ENCODE measurements around the gene MALAT1. TPM values are rescaled to one million over a fixed set of nuclear protein-coding genes. Genes with fewer than 3 reads are reported as not detected.
A peak's percentile ranks its signal among the peaks of the same experiment; 100 is the strongest.

Gene MALAT1
- total and polyA plus RNA-seq, 2 of the 13 experiments (the other 11 are each of a cell fraction or from before 2014, with no cell fraction given) = 143 to 1,237 TPM

DNA sequence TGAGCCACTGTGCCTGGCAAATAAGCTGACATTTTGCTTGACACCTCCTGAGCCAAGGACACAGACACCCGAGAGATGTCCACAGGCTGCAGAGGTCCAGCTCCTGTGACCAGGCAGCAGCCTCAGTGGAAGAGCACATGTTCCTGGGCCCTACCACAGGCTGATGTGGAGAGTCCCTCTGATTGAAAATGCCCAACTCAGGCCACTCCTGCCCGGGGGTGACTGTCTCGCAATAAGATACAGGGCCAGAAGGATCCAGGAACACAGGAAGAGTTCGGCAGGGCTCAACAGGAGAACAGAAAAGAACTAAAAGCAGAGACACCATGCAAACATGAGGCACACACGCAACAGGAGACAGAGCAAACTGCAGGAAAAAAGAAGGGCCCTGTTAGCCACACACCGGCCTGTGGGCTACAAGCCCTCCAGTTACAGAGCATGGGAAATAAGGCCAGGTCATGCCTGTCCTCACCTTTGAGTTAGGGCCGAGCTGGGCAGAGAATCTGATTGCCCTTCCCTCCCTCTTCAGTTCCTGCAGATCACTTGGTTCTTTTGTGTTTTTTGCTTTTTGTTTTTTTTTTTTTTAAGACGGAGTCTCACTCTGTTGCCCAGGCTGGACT lies 28.3 kb upstream of the MALAT1 start:
- ATAC-seq (peak; percentile 50), DNase-seq (ENCODE audit: low spot score) (no peak), FAIRE-seq (no peak)
- Histone ChIP-seq H2AFZ (ENCODE audit: low read length) (no peak overlapping the region), H4K20me1 (ENCODE audit: insufficient read depth, low read length) (no peaks in the 10 kb centered on the region), H3K27ac (ENCODE audit: extremely low read length, insufficient read depth, low read length) (no peak overlapping the region), H3K9ac (ENCODE audit: insufficient read depth, low read depth, low read length) (peak overlapping the region; percentile 23), H3K36me3 (replicated peaks in 1 of 2; ENCODE audit: control insufficient read depth in 1 of 2, insufficient read depth in 2 of 2, low read length in 2 of 2) (no peaks in the 10 kb centered on the region), H3K4me2 (ENCODE audit: low read depth, low read length) (peak overlapping the region; percentile 93), H3K79me2 (ENCODE audit: insufficient read depth, low read length) (peaks cover 2% of the 10 kb centered on the region), H3K4me1 (ENCODE audit: insufficient read depth, low read length) (peaks cover 60% of the 10 kb centered on the region), H3K27me3 (ENCODE audit: control insufficient read depth in 1 of 2, insufficient read depth in 2 of 2, low read length in 2 of 2) (no peaks in the 10 kb centered on the region), H3K4me3 (replicated peaks in 1 of 3; ENCODE audit: insufficient read depth in 1 of 3, low read depth in 2 of 3, low read length in 3 of 3) (peak overlapping the region in 2 of 3 experiments; percentile 3 to 13; a peak in 2 of 6 replicates), H3K9me3 (ENCODE audit: low read length) (no peaks in the 10 kb centered on the region)
- POLR2A ChIA-PET = interaction anchor here (1.3 to 17.5 kb wide), 11 partner anchors 9 to 136 kb away, joined by 3 to 1590 read pairs (median 7); partner anchors contain the start of genes DPF2, MALAT1, NEAT1 and SCYL1
- WGBS (ENCODE audit: low lambda C conversion rate) = 23% methylated on average over 7 of the region's 8 CpGs
- CTCF ChIA-PET (ENCODE audit: low intra/inter-chr PET ratio, low total read pairs) = interaction anchor here (1.8 to 2.2 kb wide), 2 partner anchors 40 to 54 kb away, joined by 9 to 13 read pairs; no protein-coding TSS in a partner anchor
- intact Hi-C loops (cut with micrococcal nuclease; ENCODE audit: unreplicated experiment) (loop anchor here (2.0 kb wide), 1 partner anchor 40 kb away; no protein-coding TSS in a partner anchor), in situ Hi-C loops (cut with HindIII; ENCODE audit: extremely low pct_ligation_motif_present, low pct_unique_long_range_greater_than_20kb) (loop anchor here (5.0 kb wide), 1 partner anchor 37 kb away; no protein-coding TSS in a partner anchor)
- BruUV-seq (replicated peaks) = no TSS peak
- TF ChIP-seq ZNF746 (CRISPR knock-in tag; IDR thresholded peaks at IDR 0.05) (no peak), ZFX (CRISPR knock-in tag; IDR thresholded peaks at IDR 0.05; ENCODE audit: low read depth) (peak; percentile 12; the same call in 1 of the 2 replicates), YEATS4 (CRISPR knock-in tag; IDR thresholded peaks at IDR 0.05; ENCODE audit: borderline replicate concordance) (no peak), ZNF274 (CRISPR knock-in tag; IDR thresholded peaks at IDR 0.05) (no peak), TCF7L2 (IDR thresholded peaks at IDR 0.05; ENCODE audit: low read depth, low read length) (no peak), NFKBIZ (CRISPR knock-in tag; IDR thresholded peaks at IDR 0.05) (no peak; the same call in 1 of the 2 replicates), GATAD1 (CRISPR knock-in tag; IDR thresholded peaks at IDR 0.05) (no peak), ZNF687 (CRISPR knock-in tag; IDR thresholded peaks at IDR 0.05) (no peak)
- TF ChIP-seq, protein P1, sequence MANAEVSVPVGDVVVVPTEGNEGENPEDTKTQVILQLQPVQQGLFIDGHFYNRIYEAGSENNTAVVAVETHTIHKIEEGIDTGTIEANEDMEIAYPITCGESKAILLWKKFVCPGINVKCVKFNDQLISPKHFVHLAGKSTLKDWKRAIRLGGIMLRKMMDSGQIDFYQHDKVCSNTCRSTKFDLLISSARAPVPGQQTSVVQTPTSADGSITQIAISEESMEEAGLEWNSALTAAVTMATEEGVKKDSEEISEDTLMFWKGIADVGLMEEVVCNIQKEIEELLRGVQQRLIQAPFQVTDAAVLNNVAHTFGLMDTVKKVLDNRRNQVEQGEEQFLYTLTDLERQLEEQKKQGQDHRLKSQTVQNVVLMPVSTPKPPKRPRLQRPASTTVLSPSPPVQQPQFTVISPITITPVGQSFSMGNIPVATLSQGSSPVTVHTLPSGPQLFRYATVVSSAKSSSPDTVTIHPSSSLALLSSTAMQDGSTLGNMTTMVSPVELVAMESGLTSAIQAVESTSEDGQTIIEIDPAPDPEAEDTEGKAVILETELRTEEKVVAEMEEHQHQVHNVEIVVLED (CRISPR knock-in tag; IDR thresholded peaks at IDR 0.05; ENCODE audit: borderline replicate concordance) = no peak
- TF ChIP-seq, protein P2, sequence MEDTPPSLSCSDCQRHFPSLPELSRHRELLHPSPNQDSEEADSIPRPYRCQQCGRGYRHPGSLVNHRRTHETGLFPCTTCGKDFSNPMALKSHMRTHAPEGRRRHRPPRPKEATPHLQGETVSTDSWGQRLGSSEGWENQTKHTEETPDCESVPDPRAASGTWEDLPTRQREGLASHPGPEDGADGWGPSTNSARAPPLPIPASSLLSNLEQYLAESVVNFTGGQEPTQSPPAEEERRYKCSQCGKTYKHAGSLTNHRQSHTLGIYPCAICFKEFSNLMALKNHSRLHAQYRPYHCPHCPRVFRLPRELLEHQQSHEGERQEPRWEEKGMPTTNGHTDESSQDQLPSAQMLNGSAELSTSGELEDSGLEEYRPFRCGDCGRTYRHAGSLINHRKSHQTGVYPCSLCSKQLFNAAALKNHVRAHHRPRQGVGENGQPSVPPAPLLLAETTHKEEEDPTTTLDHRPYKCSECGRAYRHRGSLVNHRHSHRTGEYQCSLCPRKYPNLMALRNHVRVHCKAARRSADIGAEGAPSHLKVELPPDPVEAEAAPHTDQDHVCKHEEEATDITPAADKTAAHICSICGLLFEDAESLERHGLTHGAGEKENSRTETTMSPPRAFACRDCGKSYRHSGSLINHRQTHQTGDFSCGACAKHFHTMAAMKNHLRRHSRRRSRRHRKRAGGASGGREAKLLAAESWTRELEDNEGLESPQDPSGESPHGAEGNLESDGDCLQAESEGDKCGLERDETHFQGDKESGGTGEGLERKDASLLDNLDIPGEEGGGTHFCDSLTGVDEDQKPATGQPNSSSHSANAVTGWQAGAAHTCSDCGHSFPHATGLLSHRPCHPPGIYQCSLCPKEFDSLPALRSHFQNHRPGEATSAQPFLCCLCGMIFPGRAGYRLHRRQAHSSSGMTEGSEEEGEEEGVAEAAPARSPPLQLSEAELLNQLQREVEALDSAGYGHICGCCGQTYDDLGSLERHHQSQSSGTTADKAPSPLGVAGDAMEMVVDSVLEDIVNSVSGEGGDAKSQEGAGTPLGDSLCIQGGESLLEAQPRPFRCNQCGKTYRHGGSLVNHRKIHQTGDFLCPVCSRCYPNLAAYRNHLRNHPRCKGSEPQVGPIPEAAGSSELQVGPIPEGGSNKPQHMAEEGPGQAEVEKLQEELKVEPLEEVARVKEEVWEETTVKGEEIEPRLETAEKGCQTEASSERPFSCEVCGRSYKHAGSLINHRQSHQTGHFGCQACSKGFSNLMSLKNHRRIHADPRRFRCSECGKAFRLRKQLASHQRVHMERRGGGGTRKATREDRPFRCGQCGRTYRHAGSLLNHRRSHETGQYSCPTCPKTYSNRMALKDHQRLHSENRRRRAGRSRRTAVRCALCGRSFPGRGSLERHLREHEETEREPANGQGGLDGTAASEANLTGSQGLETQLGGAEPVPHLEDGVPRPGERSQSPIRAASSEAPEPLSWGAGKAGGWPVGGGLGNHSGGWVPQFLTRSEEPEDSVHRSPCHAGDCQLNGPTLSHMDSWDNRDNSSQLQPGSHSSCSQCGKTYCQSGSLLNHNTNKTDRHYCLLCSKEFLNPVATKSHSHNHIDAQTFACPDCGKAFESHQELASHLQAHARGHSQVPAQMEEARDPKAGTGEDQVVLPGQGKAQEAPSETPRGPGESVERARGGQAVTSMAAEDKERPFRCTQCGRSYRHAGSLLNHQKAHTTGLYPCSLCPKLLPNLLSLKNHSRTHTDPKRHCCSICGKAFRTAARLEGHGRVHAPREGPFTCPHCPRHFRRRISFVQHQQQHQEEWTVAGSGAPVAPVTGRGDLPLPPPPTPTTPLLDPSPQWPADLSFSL (CRISPR knock-in tag; IDR thresholded peaks at IDR 0.05) = no peak

All from HepG2 (cell line).